Endothelial cell (in vitro differentiated cells): ENCODE results near the gene KCNQ1. TPM values are rescaled to one million over a fixed set of nuclear protein-coding genes. Genes with fewer than 3 reads are reported as not detected.

Experiments
- DNase-seq: peaks from one replicate; pipeline ENCODE4 v3.0.0; 2021; ENCODE audit warnings: low spot score
- H3K27ac Mint-ChIP-seq: one replicate; pipeline ENCODE4 v1.8.0; 2021; ENCODE audit warnings: mixed read lengths, inconsistent platforms; ENCODE audit not compliant: unreplicated experiment
- H3K27me3 Mint-ChIP-seq: one replicate; pipeline ENCODE4 v1.8.0; 2021; ENCODE audit warnings: mild to moderate bottlenecking, moderate library complexity, mixed read lengths, inconsistent platforms; ENCODE audit not compliant: unreplicated experiment
- H3K36me3 Mint-ChIP-seq: one replicate; pipeline ENCODE4 v1.8.0; 2021; ENCODE audit warnings: mild to moderate bottlenecking, low read depth, mixed read lengths, inconsistent platforms; ENCODE audit not compliant: unreplicated experiment
- H3K4me1 Mint-ChIP-seq: one replicate; pipeline ENCODE4 v1.8.0; 2021; ENCODE audit warnings: mild to moderate bottlenecking, mixed read lengths, inconsistent platforms; ENCODE audit not compliant: unreplicated experiment
- H3K4me3 Mint-ChIP-seq: one replicate; pipeline ENCODE4 v1.8.0; 2021; ENCODE audit warnings: mild to moderate bottlenecking, mixed read lengths, inconsistent platforms; ENCODE audit not compliant: unreplicated experiment
- H3K9me3 Mint-ChIP-seq: one replicate; pipeline ENCODE4 v1.8.0; 2021; ENCODE audit warnings: mixed read lengths, inconsistent platforms; ENCODE audit not compliant: unreplicated experiment
- total RNA-seq: library from RNA; stranded (reverse); fragmentation: NEBNext Ultra II Directional; extraction: Animal tissue kit (Norgen Biotek cat#: 25700); gene quantifications from one replicate; pipeline ENCODE4 v1.2.1, GENCODE V29; 2021; ENCODE audit not compliant: unreplicated experiment
- TF ChIP-seq, protein P1 (sequence below): fragments of 200-600 bp; sonication (generic); IDR thresholded peaks from one replicate; pipeline ENCODE4 v1.5.0; 2021; ENCODE audit warnings: antibody characterized with exemption; ENCODE audit not compliant: unreplicated experiment

The KCNQ1 gene
- total RNA-seq, 1 donor from 2014 or later = 35.3 TPM

DNA sequence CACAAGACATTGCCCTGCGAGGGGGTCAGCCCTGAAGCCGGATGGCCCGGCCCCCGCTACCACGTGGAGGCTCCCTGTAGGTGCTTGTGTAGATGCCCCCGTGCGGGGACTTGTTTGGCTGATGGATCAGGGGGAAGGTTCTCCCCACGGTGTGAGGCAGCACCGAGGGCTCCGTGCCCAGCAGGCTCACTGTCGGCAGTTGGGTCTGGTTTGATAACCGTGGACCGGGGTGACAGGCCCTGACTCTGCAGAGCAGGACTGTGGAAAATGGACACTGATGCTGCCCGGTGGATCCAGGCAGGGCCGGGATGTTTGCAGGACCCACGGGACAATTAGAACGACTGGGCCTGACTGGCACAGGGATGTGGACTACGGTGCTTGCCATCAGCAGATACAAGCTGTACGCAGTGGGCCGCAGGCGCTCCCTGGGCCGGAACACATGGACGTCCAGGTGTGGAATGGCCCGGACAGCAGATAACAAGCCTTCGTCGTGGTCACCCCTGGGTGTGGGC is 19.0 kb downstream of the KCNQ1 start:
- DNase-seq = no peak
- TF ChIP-seq, protein P1, sequence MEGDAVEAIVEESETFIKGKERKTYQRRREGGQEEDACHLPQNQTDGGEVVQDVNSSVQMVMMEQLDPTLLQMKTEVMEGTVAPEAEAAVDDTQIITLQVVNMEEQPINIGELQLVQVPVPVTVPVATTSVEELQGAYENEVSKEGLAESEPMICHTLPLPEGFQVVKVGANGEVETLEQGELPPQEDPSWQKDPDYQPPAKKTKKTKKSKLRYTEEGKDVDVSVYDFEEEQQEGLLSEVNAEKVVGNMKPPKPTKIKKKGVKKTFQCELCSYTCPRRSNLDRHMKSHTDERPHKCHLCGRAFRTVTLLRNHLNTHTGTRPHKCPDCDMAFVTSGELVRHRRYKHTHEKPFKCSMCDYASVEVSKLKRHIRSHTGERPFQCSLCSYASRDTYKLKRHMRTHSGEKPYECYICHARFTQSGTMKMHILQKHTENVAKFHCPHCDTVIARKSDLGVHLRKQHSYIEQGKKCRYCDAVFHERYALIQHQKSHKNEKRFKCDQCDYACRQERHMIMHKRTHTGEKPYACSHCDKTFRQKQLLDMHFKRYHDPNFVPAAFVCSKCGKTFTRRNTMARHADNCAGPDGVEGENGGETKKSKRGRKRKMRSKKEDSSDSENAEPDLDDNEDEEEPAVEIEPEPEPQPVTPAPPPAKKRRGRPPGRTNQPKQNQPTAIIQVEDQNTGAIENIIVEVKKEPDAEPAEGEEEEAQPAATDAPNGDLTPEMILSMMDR = no peak
- Mint-ChIP-seq H3K27ac (no peak overlapping the region), H3K4me3 (no peak overlapping the region), H3K27me3 (peaks cover 11% of the 10 kb centered on the region), H3K4me1 (no peaks in the 10 kb centered on the region), H3K36me3 (no peaks in the 10 kb centered on the region), H3K9me3 (no peaks in the 10 kb centered on the region)

DNA sequence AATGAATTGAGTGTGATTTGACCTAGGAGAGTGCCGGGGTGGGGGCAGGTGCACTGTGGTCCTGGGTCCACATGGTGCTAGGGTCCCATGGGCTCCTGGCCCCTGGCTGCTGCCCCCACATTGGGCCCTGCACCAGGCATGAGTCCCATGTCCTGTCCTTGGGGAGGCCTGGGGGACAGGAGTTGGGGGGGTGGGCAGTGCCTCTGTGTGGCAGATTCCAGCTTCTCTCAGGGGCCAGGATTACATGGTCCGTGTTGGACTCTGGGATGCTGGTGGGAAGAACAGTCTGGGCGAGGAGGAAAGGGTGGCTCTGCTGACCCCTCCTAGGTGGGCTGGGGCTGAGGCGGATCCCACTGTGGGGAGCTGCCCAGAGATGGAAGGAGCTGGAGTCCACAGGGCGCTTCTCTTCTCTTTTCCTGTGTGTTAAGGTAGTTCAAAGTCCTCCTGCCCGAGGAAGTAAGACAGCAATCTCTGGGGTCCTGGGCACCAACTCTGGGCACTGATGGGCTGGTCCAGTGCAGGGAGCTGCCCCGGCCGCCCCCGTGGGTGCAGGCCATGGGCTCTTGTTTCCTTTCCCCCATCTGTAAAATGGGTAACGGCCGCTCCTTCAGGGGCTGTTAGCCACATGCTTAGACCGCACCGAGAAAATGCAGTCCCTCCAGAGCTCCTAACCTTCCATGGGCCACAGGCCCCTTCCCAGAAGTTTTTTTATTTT is 19.8 kb downstream of the KCNQ1 start:
- no peaks in the 10 kb centered on the region for H3K9me3 Mint-ChIP-seq
- H3K27ac Mint-ChIP-seq = no peak overlapping the region
- TF ChIP-seq, protein P1 = no peak
- H3K4me3 Mint-ChIP-seq = no peak overlapping the region
- H3K27me3 Mint-ChIP-seq = peaks cover 6% of the 10 kb centered on the region
- no peaks in the 10 kb centered on the region for H3K36me3 Mint-ChIP-seq
- no peaks in the 10 kb centered on the region for H3K4me1 Mint-ChIP-seq
- DNase-seq = no peak

DNA sequence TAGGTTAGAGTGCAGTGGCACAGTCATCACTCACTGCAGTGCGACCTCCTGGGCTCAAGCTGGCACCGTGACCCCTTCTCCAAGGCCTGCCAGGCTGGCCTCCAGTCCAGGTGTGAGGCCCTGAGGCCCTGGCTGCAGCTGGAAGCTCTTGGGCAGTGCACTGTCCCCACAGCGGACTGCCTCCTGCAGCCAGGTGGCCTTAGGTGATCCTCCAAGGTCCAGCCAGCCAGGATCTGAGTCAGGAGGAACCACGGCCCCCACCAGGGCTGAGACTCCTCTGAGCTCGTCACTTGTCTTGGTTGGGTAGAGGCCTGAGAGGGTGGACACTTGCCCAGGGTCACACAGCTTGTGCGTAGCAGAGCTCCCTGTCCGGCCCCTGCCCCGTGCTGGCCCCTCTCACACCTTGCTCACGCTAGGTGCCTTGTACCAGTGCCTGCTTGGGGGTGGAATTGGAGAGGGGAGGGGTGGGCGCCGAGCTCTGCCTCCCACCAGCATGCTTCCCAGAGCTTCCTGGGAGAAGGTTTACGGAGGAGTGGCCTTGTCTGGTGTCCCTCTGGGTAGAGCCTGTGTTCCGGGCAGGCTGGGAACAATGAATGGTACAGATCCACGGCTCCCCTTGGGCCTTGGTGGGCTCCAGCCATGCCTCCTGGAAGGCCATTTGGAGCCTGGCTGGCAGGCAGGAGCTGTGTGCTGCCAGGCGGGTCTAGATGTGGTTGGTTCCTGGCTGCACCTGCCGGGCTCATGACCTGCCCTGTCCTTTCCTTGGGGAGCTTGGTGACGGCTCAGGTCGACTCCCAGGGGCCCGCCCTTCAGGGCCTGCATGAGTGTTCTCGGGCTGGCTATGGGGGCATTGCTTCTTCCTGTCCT is 20.6 kb downstream of the KCNQ1 start:
- Mint-ChIP-seq H3K4me1 (no peaks in the 10 kb centered on the region), H3K27ac (no peak overlapping the region), H3K9me3 (no peaks in the 10 kb centered on the region), H3K27me3 (peaks cover 6% of the 10 kb centered on the region), H3K4me3 (no peak overlapping the region), H3K36me3 (no peaks in the 10 kb centered on the region)
- TF ChIP-seq, protein P1 = no peak
- no peak for DNase-seq

DNA sequence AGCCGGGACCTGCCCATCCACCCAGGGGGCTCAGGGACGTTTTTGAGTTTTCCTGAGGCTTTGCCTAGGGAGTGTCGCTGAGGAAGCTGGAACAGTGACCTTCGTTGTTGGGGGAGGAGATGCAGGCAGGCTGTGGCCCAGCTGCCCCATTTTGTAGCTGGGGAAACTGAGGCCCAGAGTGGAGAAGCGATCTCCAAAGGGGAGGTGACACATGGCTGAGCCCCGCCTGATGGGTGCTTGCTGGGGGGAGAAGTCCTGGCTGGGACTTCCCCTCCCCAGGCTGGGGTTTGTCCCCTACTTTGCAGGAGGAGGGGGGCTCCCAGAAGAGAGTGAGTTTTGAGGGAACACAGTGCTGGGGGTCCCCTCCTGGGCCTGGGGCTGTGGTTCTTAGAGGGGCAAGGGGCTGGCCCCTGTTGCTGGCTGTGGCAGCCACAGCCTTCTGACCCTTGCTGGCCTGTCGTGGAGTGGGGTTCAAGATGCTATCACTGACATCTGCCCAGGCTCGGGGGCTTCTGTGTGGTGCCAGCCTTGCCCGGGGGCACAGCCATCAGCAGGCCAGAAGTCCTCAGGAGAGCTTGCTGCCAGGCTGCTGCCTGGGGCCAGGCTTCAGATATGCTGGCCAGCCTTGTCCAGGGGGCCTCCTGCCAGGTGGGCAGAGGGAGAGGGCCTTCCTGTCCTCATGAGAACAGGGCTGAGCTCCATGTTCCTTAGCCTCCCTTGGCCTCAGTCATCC is 21.4 kb downstream of the KCNQ1 start:
- Mint-ChIP-seq H3K4me3 (no peak overlapping the region), H3K9me3 (no peaks in the 10 kb centered on the region), H3K36me3 (no peaks in the 10 kb centered on the region), H3K4me1 (no peaks in the 10 kb centered on the region), H3K27ac (no peak overlapping the region), H3K27me3 (peaks cover 6% of the 10 kb centered on the region)
- TF ChIP-seq, protein P1 = no peak
- no peak for DNase-seq
